ENCODE measurements around the gene UBXN6.

UBXN6 gene

GRCh38 chr19:4488496-4488895 lies 30.9 kb upstream of the UBXN6 start:
- Histone ChIP-seq H3K9me3 (ENCODE audit: insufficient read depth, low read length) (no peaks in the 10 kb centered on the region), H3K27ac (ENCODE audit: low read depth, low read length) (no peak overlapping the region), H3K4me3 (ENCODE audit: insufficient read depth, low read length, poor library complexity, severe bottlenecking) (no peak overlapping the region), H3K9ac (ENCODE audit: low read length) (no peak overlapping the region), H3K4me2 (ENCODE audit: low read depth, low read length, poor library complexity, severe bottlenecking) (no peak overlapping the region), H3K36me3 (ENCODE audit: low read length) (no peaks in the 10 kb centered on the region), H3K27me3 (ENCODE audit: low read length) (no peaks in the 10 kb centered on the region), H3K9me2 (replicated peaks; ENCODE audit: insufficient read depth, low read length) (no peaks in the 10 kb centered on the region), H4K20me1 (ENCODE audit: low read depth, low read length) (no peaks in the 10 kb centered on the region), H3F3A (ENCODE audit: insufficient read depth) (no peaks in the 10 kb centered on the region), H3K79me2 (ENCODE audit: insufficient read depth, low read length) (no peaks in the 10 kb centered on the region), H2AFZ (ENCODE audit: low read depth, low read length, severe bottlenecking) (no peak overlapping the region)
- no peak for TF ChIP-seq EZH2phosphoT487 (conservative IDR thresholded peaks at IDR 0.05; ENCODE audit: low read length)
- no peak for TF ChIP-seq CTCF (IDR thresholded peaks at IDR 0.05; ENCODE audit: insufficient read depth, low read length, poor library complexity, severe bottlenecking)

- Histone ChIP-seq H3K27ac (ENCODE audit: low read depth, low read length) (no peak overlapping the region), H3K4me3 (ENCODE audit: insufficient read depth, low read length, poor library complexity, severe bottlenecking) (no peak overlapping the region), H3K9me3 (ENCODE audit: insufficient read depth, low read length) (no peaks in the 10 kb centered on the region), H3K36me3 (ENCODE audit: low read length) (no peaks in the 10 kb centered on the region), H3K9me2 (replicated peaks; ENCODE audit: insufficient read depth, low read length) (no peaks in the 10 kb centered on the region), H3F3A (ENCODE audit: insufficient read depth) (no peaks in the 10 kb centered on the region), H3K79me2 (ENCODE audit: insufficient read depth, low read length) (no peaks in the 10 kb centered on the region), H3K9ac (ENCODE audit: low read length) (no peak overlapping the region), H3K4me2 (ENCODE audit: low read depth, low read length, poor library complexity, severe bottlenecking) (no peak overlapping the region), H4K20me1 (ENCODE audit: low read depth, low read length) (no peaks in the 10 kb centered on the region), H3K27me3 (ENCODE audit: low read length) (no peaks in the 10 kb centered on the region), H2AFZ (ENCODE audit: low read depth, low read length, severe bottlenecking) (no peak overlapping the region)
- no peak for TF ChIP-seq EZH2phosphoT487 (conservative IDR thresholded peaks at IDR 0.05; ENCODE audit: low read length)
- no peak for TF ChIP-seq CTCF (IDR thresholded peaks at IDR 0.05; ENCODE audit: insufficient read depth, low read length, poor library complexity, severe bottlenecking)
Measured at GRCh38 chr19:4487572-4487971, 30.0 kb upstream of the UBXN6 start.

GRCh38 chr19:4483385-4483784 lies 25.8 kb upstream of the UBXN6 start:
- Histone ChIP-seq H3K4me2 (ENCODE audit: low read depth, low read length, poor library complexity, severe bottlenecking) (no peak overlapping the region), H3K36me3 (ENCODE audit: low read length) (no peaks in the 10 kb centered on the region), H3K9ac (ENCODE audit: low read length) (no peak overlapping the region), H3K27me3 (ENCODE audit: low read length) (no peaks in the 10 kb centered on the region), H4K20me1 (ENCODE audit: low read depth, low read length) (no peaks in the 10 kb centered on the region), H3K4me3 (ENCODE audit: insufficient read depth, low read length, poor library complexity, severe bottlenecking) (no peak overlapping the region), H3K79me2 (ENCODE audit: insufficient read depth, low read length) (no peaks in the 10 kb centered on the region), H3K9me3 (ENCODE audit: insufficient read depth, low read length) (no peaks in the 10 kb centered on the region), H3F3A (ENCODE audit: insufficient read depth) (no peaks in the 10 kb centered on the region), H3K9me2 (replicated peaks; ENCODE audit: insufficient read depth, low read length) (no peaks in the 10 kb centered on the region), H3K27ac (ENCODE audit: low read depth, low read length) (no peak overlapping the region), H2AFZ (ENCODE audit: low read depth, low read length, severe bottlenecking) (no peak overlapping the region)
- TF ChIP-seq CTCF (IDR thresholded peaks at IDR 0.05; ENCODE audit: insufficient read depth, low read length, poor library complexity, severe bottlenecking) = no peak
- TF ChIP-seq EZH2phosphoT487 (conservative IDR thresholded peaks at IDR 0.05; ENCODE audit: low read length) = no peak
